ENCODE results near the gene RHOU. TPM values are rescaled to one million over a fixed set of nuclear protein-coding genes. Genes with fewer than 3 reads are reported as not detected.

Gene RHOU
- polyA plus RNA-seq, 1 donor from 2014 or later, result 13.0 TPM

GRCh38 chr1:228760979-228761378 lies 25.7 kb downstream of the RHOU start:
- Histone ChIP-seq H3K4me2 (ENCODE audit: low read length) (no peak overlapping the region), H3K4me3 (ENCODE audit: low read length) (no peak overlapping the region), H3K9ac (ENCODE audit: low read length) (no peak overlapping the region), H3K9me2 (ENCODE audit: insufficient read depth, low read length) (no peaks in the 10 kb centered on the region), H3K9me3 (ENCODE audit: low read length) (no peaks in the 10 kb centered on the region), H3K27ac (ENCODE audit: low read length) (no peak overlapping the region), H2AFZ (ENCODE audit: low read depth, low read length) (no peak overlapping the region), H4K20me1 (ENCODE audit: insufficient read depth) (no peaks in the 10 kb centered on the region), H3K27me3 (ENCODE audit: insufficient read depth, low read depth, low read length) (no peaks in the 10 kb centered on the region), H3K36me3 (ENCODE audit: insufficient read depth, low read length) (no peaks in the 10 kb centered on the region), H3K79me2 (replicated peaks; ENCODE audit: insufficient read depth, low read length) (no peaks in the 10 kb centered on the region), H3F3A (ENCODE audit: insufficient read depth, low read length, poor library complexity, severe bottlenecking) (no peaks in the 10 kb centered on the region)
- TF ChIP-seq MXI1 (conservative IDR thresholded peaks at IDR 0.05; ENCODE audit: poor library complexity, severe bottlenecking) (no peak), CTCF (IDR thresholded peaks at IDR 0.05; ENCODE audit: poor library complexity, severe bottlenecking) (no peak), SMC3 (conservative IDR thresholded peaks at IDR 0.05; ENCODE audit: poor library complexity) (no peak), REST (IDR thresholded peaks at IDR 0.05; ENCODE audit: borderline replicate concordance) (no peak), RAD21 (conservative IDR thresholded peaks at IDR 0.05) (no peak), EZH2 (IDR thresholded peaks at IDR 0.05; ENCODE audit: borderline replicate concordance, insufficient read depth, low read length, poor library complexity, severe bottlenecking) (no peak)

GRCh38 chr1:228763561-228763960 lies 28.3 kb downstream of the RHOU start:
- no peaks in the 10 kb centered on the region for H3K79me2 ChIP-seq (replicated peaks; ENCODE audit: insufficient read depth, low read length)
- TF ChIP-seq CTCF (IDR thresholded peaks at IDR 0.05; ENCODE audit: poor library complexity, severe bottlenecking) (no peak), POLR2AphosphoS5 (IDR thresholded peaks at IDR 0.05) (no peak), REST (IDR thresholded peaks at IDR 0.05; ENCODE audit: borderline replicate concordance) (no peak), TAF1 (IDR thresholded peaks at IDR 0.05; ENCODE audit: low read depth) (no peak), MXI1 (conservative IDR thresholded peaks at IDR 0.05; ENCODE audit: poor library complexity, severe bottlenecking) (no peak), SMC3 (conservative IDR thresholded peaks at IDR 0.05; ENCODE audit: poor library complexity) (no peak), EZH2 (IDR thresholded peaks at IDR 0.05; ENCODE audit: borderline replicate concordance, insufficient read depth, low read length, poor library complexity, severe bottlenecking) (no peak), EP300 (conservative IDR thresholded peaks at IDR 0.05; ENCODE audit: poor library complexity, severe bottlenecking) (no peak), RAD21 (conservative IDR thresholded peaks at IDR 0.05) (no peak)
- no peaks in the 10 kb centered on the region for H3K36me3 ChIP-seq (ENCODE audit: insufficient read depth, low read length)
- no peak overlapping the region for H3K4me2 ChIP-seq (ENCODE audit: low read length)
- H3K4me3 ChIP-seq (ENCODE audit: low read length), result no peak overlapping the region
- H4K20me1 ChIP-seq (ENCODE audit: insufficient read depth), result no peaks in the 10 kb centered on the region
- no peak overlapping the region for H3K9ac ChIP-seq (ENCODE audit: low read length)
- no peaks in the 10 kb centered on the region for H3K9me3 ChIP-seq (ENCODE audit: low read length)
- no peak overlapping the region for H2AFZ ChIP-seq (ENCODE audit: low read depth, low read length)
- no peaks in the 10 kb centered on the region for H3F3A ChIP-seq (ENCODE audit: insufficient read depth, low read length, poor library complexity, severe bottlenecking)
- H3K27me3 ChIP-seq (ENCODE audit: insufficient read depth, low read depth, low read length), result no peaks in the 10 kb centered on the region
- H3K9me2 ChIP-seq (ENCODE audit: insufficient read depth, low read length), result no peaks in the 10 kb centered on the region
- H3K27ac ChIP-seq (ENCODE audit: low read length), result no peak overlapping the region

Data from neural cell (in vitro differentiated cells).